Measurements from ENCODE around the gene THAP9. TPM values are rescaled to one million over a fixed set of nuclear protein-coding genes. Genes with fewer than 3 reads are reported as not detected.
"Not testable (repeated sequence)": the region's sequence is repeated elsewhere in the genome, so short reads cannot be mapped to it uniquely, and the experiment has no call there.

The THAP9 gene
- total RNA-seq, 1 experiment from 2014 or later = 4.6 TPM

GRCh38 chr4:82896755-82897154 is 3.8 kb upstream of the THAP9 start:
- DNase-seq (ENCODE audit: low spot score) = no peak

GRCh38 chr4:82898322-82899243 is 2.0 kb upstream of the THAP9 start:
- peak; percentile 70 for DNase-seq (ENCODE audit: low spot score)

GRCh38 chr4:82899374-82900065 is 1.0 kb upstream of the THAP9 start:
- peak; percentile 6 for DNase-seq (ENCODE audit: low spot score)

GRCh38 chr4:82900066-82900410 is 497 bp upstream of the THAP9 start:
- peak; percentile 45 for DNase-seq (ENCODE audit: low spot score)

- no peak for DNase-seq (ENCODE audit: low spot score)
These were observed 716 bp downstream of the THAP9 start for GRCh38 chr4:82901183-82901718.

- no peak for DNase-seq (ENCODE audit: low spot score)
These were observed 3.2 kb downstream of the THAP9 start for GRCh38 chr4:82903737-82904136.

GRCh38 chr4:82905205-82905604 is 4.7 kb downstream of the THAP9 start:
- peak; percentile 28 for DNase-seq (ENCODE audit: low spot score)

- no peak for DNase-seq (ENCODE audit: low spot score)
These were observed 5.9 kb downstream of the THAP9 start for GRCh38 chr4:82906469-82906868.

GRCh38 chr4:82909326-82909725 is 8.8 kb downstream of the THAP9 start:
- no peak for DNase-seq (ENCODE audit: low spot score)

- DNase-seq (ENCODE audit: low spot score) = no peak
These were observed 12.8 kb downstream of the THAP9 start for GRCh38 chr4:82913305-82913704.

- DNase-seq (ENCODE audit: low spot score) = not testable (repeated sequence)
These were observed 13.4 kb downstream of the THAP9 start for GRCh38 chr4:82913968-82914367.

GRCh38 chr4:82918091-82918490 is 17.6 kb downstream of the THAP9 start:
- DNase-seq (ENCODE audit: low spot score) = no peak

- no peak for DNase-seq (ENCODE audit: low spot score)
These were observed 18.9 kb downstream of the THAP9 start for GRCh38 chr4:82919386-82919785.

- no peak for DNase-seq (ENCODE audit: low spot score)
These were observed 21.3 kb downstream of the THAP9 start for GRCh38 chr4:82921795-82922194.

GRCh38 chr4:82930848-82931755 is 30.6 kb downstream of the THAP9 start:
- DNase-seq (ENCODE audit: low spot score) = no peak

- DNase-seq (ENCODE audit: low spot score) = no peak
These were observed 33.9 kb downstream of the THAP9 start for GRCh38 chr4:82934441-82934840.

- DNase-seq (ENCODE audit: low spot score) = no peak
These were observed 38.9 kb downstream of the THAP9 start for GRCh38 chr4:82939414-82939813.

- DNase-seq (ENCODE audit: low spot score) = no peak
These were observed 47.0 kb downstream of the THAP9 start for GRCh38 chr4:82947498-82947897.

GRCh38 chr4:82948647-82949204 is 48.2 kb downstream of the THAP9 start:
- DNase-seq (ENCODE audit: low spot score) = peak; percentile 5

- DNase-seq (ENCODE audit: low spot score) = no peak
These were observed 50.7 kb downstream of the THAP9 start for GRCh38 chr4:82951196-82951595.

GRCh38 chr4:82954212-82954611 is 53.7 kb downstream of the THAP9 start:
- DNase-seq (ENCODE audit: low spot score) = no peak

Data from A172 (cell line).